HEK293 (cell line): ENCODE data around the gene ZACN.

ENCODE experiments used
- CTCF ChIA-PET: fragments of 350-600 bp; formaldehyde crosslinking; extraction: SDS; loops from one replicate; lab custom pipeline; 2021; ENCODE audit warnings: antibody characterized with exemption; lab: Yijun Ruan, JAX
- POLR2A ChIA-PET: fragments of 300-600 bp; formaldehyde crosslinking; extraction: SDS; loops from one replicate; lab custom pipeline; 2020; ENCODE audit warnings: antibody characterized with exemption, inconsistent platforms; lab: Yijun Ruan, JAX
- H3K27ac ChIP-seq: fragments of 200-500 bp; sonication (Bioruptor generic); 2 replicates; pipeline ENCODE4 v1.5.1; 2014; ENCODE audit warnings: low read depth, low read length, control low read depth, inconsistent platforms; ENCODE audit errors: extremely low read depth
- H3K36me3 ChIP-seq, 2 experiments: fragments of 200-500 bp in 1 of 2; sonication (Bioruptor generic) in 1 of 2; 1 replicate in 1 of 2; 2 replicates in 1 of 2; pipeline ENCODE4 v1.5.1; 2014 to 2017; ENCODE audit warnings: inconsistent platforms in 2 of 2, low read length in 2 of 2; ENCODE audit not compliant: control insufficient read depth in 2 of 2, insufficient read depth in 1 of 2
- H3K4me1 ChIP-seq: fragments of 200-500 bp; sonication (Bioruptor generic); 2 replicates; pipeline ENCODE4 v1.5.1; 2014; ENCODE audit warnings: mild to moderate bottlenecking, low read length, inconsistent platforms; ENCODE audit not compliant: control insufficient read depth, insufficient read depth
- H3K4me3 ChIP-seq: 2 replicates; pipeline ENCODE4 v1.5.1; 2011; ENCODE audit warnings: low read depth, mild to moderate bottlenecking, control low read depth, low read length, moderate library complexity
- H3K9me3 ChIP-seq: fragments of 200-500 bp; sonication (Bioruptor generic); 2 replicates; pipeline ENCODE4 v1.5.1; 2014; ENCODE audit warnings: low read depth, low read length, inconsistent platforms; ENCODE audit not compliant: control insufficient read depth, insufficient read depth
- EGR2 ChIP-seq: fragments of 450-650 bp; formaldehyde crosslinking; IDR thresholded peaks from 2 replicates; pipeline ENCODE4 v1.5.1; 2016; ENCODE audit warnings: low read depth, missing biosample characterization, missing genetic modification characterization
- GLIS2 ChIP-seq: fragments of 450-650 bp; formaldehyde crosslinking; IDR thresholded peaks from 2 replicates; pipeline ENCODE4 v1.5.1; 2016; ENCODE audit warnings: missing biosample characterization, missing genetic modification characterization
- HOXA7 ChIP-seq: sonication (generic); formaldehyde crosslinking; IDR thresholded peaks from 2 replicates; pipeline ENCODE4 v1.8.1; 2022; ENCODE audit warnings: missing genetic modification reagents, borderline replicate concordance
- IKZF3 ChIP-seq: fragments of 450-650 bp; IDR thresholded peaks from 2 replicates; pipeline ENCODE4 v1.5.0; 2018; ENCODE audit warnings: missing biosample characterization, mild to moderate bottlenecking, missing genetic modification characterization, moderate library complexity
- PRDM10 ChIP-seq: fragments of 450-650 bp; formaldehyde crosslinking; IDR thresholded peaks from 2 replicates; pipeline ENCODE4 v1.5.1; 2016; ENCODE audit warnings: missing biosample characterization, missing genetic modification characterization
- SP7 ChIP-seq: fragments of 450-650 bp; formaldehyde crosslinking; IDR thresholded peaks from 2 replicates; pipeline ENCODE4 v1.5.1; 2016; ENCODE audit warnings: missing biosample characterization, missing genetic modification characterization
- YY1 ChIP-seq: fragments of 450-650 bp; formaldehyde crosslinking; IDR thresholded peaks from 2 replicates; pipeline ENCODE4 v1.5.1; 2018; ENCODE audit warnings: missing biosample characterization, missing genetic modification characterization
- ZBTB1 ChIP-seq: fragments of 450-650 bp; formaldehyde crosslinking; IDR thresholded peaks from 2 replicates; pipeline ENCODE4 v1.5.1; 2016; ENCODE audit warnings: missing biosample characterization, missing genetic modification characterization
- ZBTB48 ChIP-seq: fragments of 450-650 bp; formaldehyde crosslinking; IDR thresholded peaks from 2 replicates; pipeline ENCODE4 v1.5.1; 2016; ENCODE audit warnings: missing biosample characterization, missing genetic modification characterization
- ZBTB8A ChIP-seq: fragments of 450-650 bp; formaldehyde crosslinking; IDR thresholded peaks from 2 replicates; pipeline ENCODE4 v1.5.1; 2016; ENCODE audit warnings: missing biosample characterization, missing genetic modification characterization
- ZFHX2 ChIP-seq: fragments of 450-650 bp; formaldehyde crosslinking; conservative IDR thresholded peaks from 2 replicates; pipeline ENCODE4 v1.5.1; 2016; ENCODE audit warnings: missing biosample characterization, missing genetic modification characterization
- ZNF155 ChIP-seq: fragments of 450-650 bp; formaldehyde crosslinking; IDR thresholded peaks from 2 replicates; pipeline ENCODE4 v1.5.1; 2016; ENCODE audit warnings: missing biosample characterization, missing genetic modification characterization
- ZNF248 ChIP-seq: fragments of 450-650 bp; formaldehyde crosslinking; IDR thresholded peaks from 2 replicates; pipeline ENCODE4 v1.5.1; 2017; ENCODE audit warnings: missing biosample characterization, missing genetic modification characterization
- ZNF423 ChIP-seq: fragments of 450-650 bp; formaldehyde crosslinking; IDR thresholded peaks from 2 replicates; pipeline ENCODE4 v1.5.1; 2016; ENCODE audit warnings: missing biosample characterization, missing genetic modification characterization
- ZNF501 ChIP-seq: fragments of 450-650 bp; formaldehyde crosslinking; IDR thresholded peaks from 2 replicates; pipeline ENCODE4 v1.5.1; 2016; ENCODE audit warnings: missing biosample characterization, missing genetic modification characterization
- ZNF513 ChIP-seq: fragments of 450-650 bp; IDR thresholded peaks from 2 replicates; pipeline ENCODE4 v1.5.1; 2018; ENCODE audit warnings: missing biosample characterization, missing genetic modification characterization
- ZNF555 ChIP-seq: fragments of 450-650 bp; formaldehyde crosslinking; conservative IDR thresholded peaks from 2 replicates; pipeline ENCODE4 v1.5.1; 2017; ENCODE audit warnings: missing biosample characterization, mild to moderate bottlenecking, missing genetic modification characterization, inconsistent platforms
- ZNF571 ChIP-seq: fragments of 450-650 bp; formaldehyde crosslinking; IDR thresholded peaks from 2 replicates; pipeline ENCODE4 v1.5.0; 2017; ENCODE audit warnings: missing biosample characterization, missing genetic modification characterization
- ZNF600 ChIP-seq: fragments of 450-650 bp; formaldehyde crosslinking; IDR thresholded peaks from 2 replicates; pipeline ENCODE4 v1.5.1; 2016; ENCODE audit warnings: missing biosample characterization, missing genetic modification characterization
- ZNF626 ChIP-seq: fragments of 450-650 bp; sonication (Bioruptor Pico); formaldehyde crosslinking; IDR thresholded peaks from 2 replicates; pipeline ENCODE4 v1.5.1; 2018; ENCODE audit warnings: missing biosample characterization, missing genetic modification characterization, inconsistent platforms
- ZNF660 ChIP-seq: fragments of 450-650 bp; IDR thresholded peaks from 2 replicates; pipeline ENCODE4 v1.5.1; 2018; ENCODE audit warnings: missing biosample characterization, mild to moderate bottlenecking, missing genetic modification characterization
- TF ChIP-seq, protein P1 (sequence below): fragments of 450-650 bp; formaldehyde crosslinking; IDR thresholded peaks from 2 replicates; pipeline ENCODE4 v1.5.1; 2016; ENCODE audit warnings: missing biosample characterization, missing genetic modification characterization
- TF ChIP-seq, protein P2 (sequence below): fragments of 450-650 bp; formaldehyde crosslinking; IDR thresholded peaks from 2 replicates; pipeline ENCODE4 v1.5.1; 2017; ENCODE audit warnings: missing biosample characterization, missing genetic modification characterization

The ZACN gene

DNA sequence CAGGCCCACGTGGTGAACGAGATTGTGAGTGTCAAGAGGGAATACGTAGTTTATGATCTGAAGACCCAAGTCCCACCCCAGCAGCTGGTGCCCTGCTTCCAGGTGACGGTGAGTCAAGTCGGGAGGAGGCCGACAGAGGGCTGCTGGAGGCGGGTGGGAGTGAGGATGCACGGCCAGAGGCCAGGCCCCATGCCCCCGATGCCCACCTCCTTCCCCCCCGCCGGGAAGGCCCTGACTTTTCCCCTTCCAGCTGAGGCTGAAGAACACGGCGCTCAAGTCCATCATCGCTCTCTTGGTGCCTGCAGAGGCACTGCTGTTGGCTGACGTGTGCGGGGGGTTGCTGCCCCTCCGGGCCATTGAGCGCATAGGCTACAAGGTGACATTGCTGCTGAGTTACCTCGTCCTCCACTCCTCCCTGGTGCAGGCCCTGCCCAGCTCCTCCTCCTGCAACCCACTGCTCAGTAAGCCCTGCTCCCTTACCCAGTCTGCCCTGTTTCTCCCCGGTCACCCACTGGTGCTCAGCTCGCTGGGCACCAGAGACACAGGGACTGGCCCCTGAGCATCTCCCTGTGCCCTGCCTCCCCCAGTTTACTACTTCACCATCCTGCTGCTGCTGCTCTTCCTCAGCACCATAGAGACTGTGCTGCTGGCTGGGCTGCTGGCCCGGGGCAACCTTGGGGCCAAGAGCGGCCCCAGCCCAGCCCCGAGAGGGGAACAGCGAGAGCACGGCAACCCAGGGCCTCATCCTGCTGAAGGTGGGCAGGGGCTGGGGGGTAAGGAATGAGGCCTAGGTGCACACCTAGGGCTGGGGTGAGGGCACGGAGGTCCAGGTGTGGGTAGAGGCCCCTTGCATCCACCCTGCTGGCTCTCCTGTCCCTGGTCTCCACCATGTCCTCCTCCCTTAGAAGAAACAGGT is 2.6 kb downstream of the ZACN start (continued):
- TF ChIP-seq HOXA7 (CRISPR knock-in tag) (no peak), ZNF501 (tag by site-specific recombination) (no peak), ZNF626 (tag by site-specific recombination) (no peak), GLIS2 (tag by site-specific recombination) (peak; percentile 27; the same call in 1 of the 2 replicates)
- TF ChIP-seq, protein P1, sequence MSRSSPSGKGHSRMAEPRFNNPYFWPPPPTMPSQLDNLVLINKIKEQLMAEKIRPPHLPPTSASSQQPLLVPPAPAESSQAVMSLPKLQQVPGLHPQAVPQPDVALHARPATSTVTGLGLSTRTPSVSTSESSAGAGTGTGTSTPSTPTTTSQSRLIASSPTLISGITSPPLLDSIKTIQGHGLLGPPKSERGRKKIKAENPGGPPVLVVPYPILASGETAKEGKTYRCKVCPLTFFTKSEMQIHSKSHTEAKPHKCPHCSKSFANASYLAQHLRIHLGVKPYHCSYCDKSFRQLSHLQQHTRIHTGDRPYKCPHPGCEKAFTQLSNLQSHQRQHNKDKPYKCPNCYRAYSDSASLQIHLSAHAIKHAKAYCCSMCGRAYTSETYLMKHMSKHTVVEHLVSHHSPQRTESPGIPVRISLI (tag by site-specific recombination), result no peak

DNA sequence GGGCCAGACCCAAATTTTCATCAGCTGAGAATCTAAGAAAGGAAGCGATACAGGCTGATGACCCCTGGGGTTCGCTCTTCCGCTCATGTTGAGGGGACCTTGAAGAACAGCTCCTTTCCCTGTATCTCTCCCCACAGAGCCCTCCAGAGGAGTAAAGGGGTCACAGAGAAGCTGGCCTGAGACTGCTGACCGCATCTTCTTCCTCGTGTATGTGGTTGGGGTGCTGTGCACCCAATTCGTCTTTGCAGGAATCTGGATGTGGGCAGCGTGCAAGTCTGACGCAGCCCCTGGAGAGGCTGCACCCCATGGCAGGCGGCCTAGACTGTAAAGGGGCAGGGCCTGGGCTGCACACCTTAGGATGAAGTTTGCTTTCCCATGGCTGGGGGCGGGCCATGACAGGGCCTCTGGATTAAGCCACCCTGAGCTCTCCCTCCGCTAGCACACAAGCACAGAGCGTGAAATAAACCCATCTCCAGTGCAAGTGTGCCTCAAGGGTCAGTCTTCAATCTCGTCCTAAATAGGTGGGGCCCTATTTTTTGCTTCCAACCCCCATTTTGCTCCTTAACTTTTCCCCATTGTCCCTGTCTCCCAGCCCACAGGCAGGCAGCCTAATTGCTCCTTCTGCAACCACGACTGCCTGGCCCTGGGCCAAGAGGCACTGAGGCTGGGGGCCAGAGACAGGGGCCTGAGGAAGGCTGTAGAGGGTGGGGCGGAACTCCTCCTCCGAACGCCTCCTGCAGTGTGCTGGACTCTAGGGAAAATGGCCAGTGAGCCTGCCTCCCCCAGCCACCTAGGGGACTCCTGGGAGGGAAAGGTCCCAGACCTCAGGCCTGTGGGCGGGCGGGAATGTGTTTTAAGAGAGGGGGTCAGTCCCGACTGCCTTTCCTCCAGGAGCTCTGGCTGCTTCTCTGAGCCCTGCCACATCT is 3.6 kb downstream of the ZACN start:
- Histone ChIP-seq H3K27ac (peak overlapping the region; percentile 53), H3K4me3 (no peak overlapping the region), H3K9me3 (no peaks in the 10 kb centered on the region), H3K36me3 (peaks cover 4 to 61% of the 10 kb centered on the region in 2 experiments; a peak in 1 of 3 replicates), H3K4me1 (peaks cover 13% of the 10 kb centered on the region)
- CTCF ChIA-PET, result interaction anchor here (1.0 to 2.0 kb wide), 3 partner anchors 24 to 77 kb away, joined by 3 to 6 read pairs (median 4); no protein-coding TSS in a partner anchor
- peak; percentile 75; the same call in 1 of the 2 replicates for TF ChIP-seq ZNF600 (tag by site-specific recombination)
- no peak for TF ChIP-seq ZNF248 (tag by site-specific recombination)
- no peak for TF ChIP-seq ZBTB1 (tag by site-specific recombination)
- peak; percentile 63 for TF ChIP-seq ZBTB48 (tag by site-specific recombination)
- peak; percentile 78 for TF ChIP-seq IKZF3 (tag by site-specific recombination)
- TF ChIP-seq EGR2 (tag by site-specific recombination), result peak; percentile 66
- TF ChIP-seq ZNF571 (tag by site-specific recombination), result no peak
- peak; percentile 60; the same call in 1 of the 2 replicates for TF ChIP-seq ZFHX2 (tag by site-specific recombination)
- peak; percentile 57; the same call in 1 of the 2 replicates for TF ChIP-seq PRDM10
- peak; percentile 44; the same call in 1 of the 2 replicates for TF ChIP-seq ZNF513 (tag by site-specific recombination)
- 0 out of 2 replicates have a peak, but pooled peaks have one; percentile 36 for TF ChIP-seq ZBTB8A (tag by site-specific recombination)
- TF ChIP-seq ZNF423 (tag by site-specific recombination), result 0 out of 2 replicates have a peak, but pooled peaks have one; percentile 64
- TF ChIP-seq SP7, result peak; percentile 43
- no peak for TF ChIP-seq YY1
- TF ChIP-seq ZNF155, result no peak
- TF ChIP-seq, protein P2, sequence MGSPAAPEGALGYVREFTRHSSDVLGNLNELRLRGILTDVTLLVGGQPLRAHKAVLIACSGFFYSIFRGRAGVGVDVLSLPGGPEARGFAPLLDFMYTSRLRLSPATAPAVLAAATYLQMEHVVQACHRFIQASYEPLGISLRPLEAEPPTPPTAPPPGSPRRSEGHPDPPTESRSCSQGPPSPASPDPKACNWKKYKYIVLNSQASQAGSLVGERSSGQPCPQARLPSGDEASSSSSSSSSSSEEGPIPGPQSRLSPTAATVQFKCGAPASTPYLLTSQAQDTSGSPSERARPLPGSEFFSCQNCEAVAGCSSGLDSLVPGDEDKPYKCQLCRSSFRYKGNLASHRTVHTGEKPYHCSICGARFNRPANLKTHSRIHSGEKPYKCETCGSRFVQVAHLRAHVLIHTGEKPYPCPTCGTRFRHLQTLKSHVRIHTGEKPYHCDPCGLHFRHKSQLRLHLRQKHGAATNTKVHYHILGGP (tag by site-specific recombination), result 0 out of 2 replicates have a peak, but pooled peaks have one; percentile 8
- no peak for TF ChIP-seq ZNF555
- 0 out of 2 replicates have a peak, but pooled peaks have one; percentile 25 for TF ChIP-seq ZNF660 (tag by site-specific recombination)
- POLR2A ChIA-PET, result interaction anchor here (0.6 to 4.2 kb wide), 3 partner anchors 10 to 303 kb away, joined by 3 to 23 read pairs (median 3); partner anchors contain the start of genes EXOC7 and SRP68
